Measurements from ENCODE around the gene SLFNL1.

Gene SLFNL1

GRCh38 chr1:41019353-41019745, 2.2 kb downstream of the SLFNL1 start:
- FAIRE-seq, result no peak

- no peak for FAIRE-seq
Observed at GRCh38 chr1:41018018-41018410, 3.5 kb downstream of the SLFNL1 start.

- no peak for FAIRE-seq
Observed at GRCh38 chr1:41017141-41018017, 4.1 kb downstream of the SLFNL1 start.

GRCh38 chr1:41015897-41016470, 5.5 kb downstream of the SLFNL1 start:
- no peak for FAIRE-seq

- FAIRE-seq, result no peak
Observed at GRCh38 chr1:41015281-41015896, 6.1 kb downstream of the SLFNL1 start.

GRCh38 chr1:41014871-41015270, 6.7 kb downstream of the SLFNL1 start:
- FAIRE-seq, result no peak

- no peak for FAIRE-seq
Observed at GRCh38 chr1:41013796-41014195, 7.7 kb downstream of the SLFNL1 start.

GRCh38 chr1:41013024-41013423, 8.5 kb downstream of the SLFNL1 start:
- no peak for FAIRE-seq

- FAIRE-seq, result no peak
Observed at GRCh38 chr1:41010345-41010744, 11.2 kb downstream of the SLFNL1 start.

GRCh38 chr1:41009466-41009865, 12.1 kb downstream of the SLFNL1 start:
- no peak for FAIRE-seq

- no peak for FAIRE-seq
Observed at GRCh38 chr1:41006942-41007865, 14.3 kb downstream of the SLFNL1 start.

- FAIRE-seq, result no peak
Observed at GRCh38 chr1:41005876-41006275, 15.6 kb downstream of the SLFNL1 start.

GRCh38 chr1:41003640-41004220, 17.8 kb downstream of the SLFNL1 start:
- FAIRE-seq, result no peak

GRCh38 chr1:41003127-41003639, 18.3 kb downstream of the SLFNL1 start:
- no peak for FAIRE-seq

- FAIRE-seq, result no peak
Observed at GRCh38 chr1:40998668-40999067, 22.9 kb downstream of the SLFNL1 start.

- no peak for FAIRE-seq
Observed at GRCh38 chr1:40997096-40997495, 24.4 kb downstream of the SLFNL1 start.

- no peak for FAIRE-seq
Observed at GRCh38 chr1:40989066-40989465, 32.5 kb downstream of the SLFNL1 start.

GRCh38 chr1:40988280-40988679, 33.2 kb downstream of the SLFNL1 start:
- FAIRE-seq, result no peak

GRCh38 chr1:40987439-40988276, 33.9 kb downstream of the SLFNL1 start:
- no peak for FAIRE-seq

GRCh38 chr1:40986956-40987355, 34.6 kb downstream of the SLFNL1 start:
- no peak for FAIRE-seq

- FAIRE-seq, result no peak
Observed at GRCh38 chr1:40986328-40986783, 35.2 kb downstream of the SLFNL1 start.

All from islet of Langerhans (tissue), 1 donor.